Measurements from ENCODE around the gene PNKD. TPM values are rescaled to one million over a fixed set of nuclear protein-coding genes. Genes with fewer than 3 reads are reported as not detected.

PNKD gene
- total RNA-seq, 4 donors from 2014 or later = 20.1 to 35.8 (median 31.9) TPM

DNA sequence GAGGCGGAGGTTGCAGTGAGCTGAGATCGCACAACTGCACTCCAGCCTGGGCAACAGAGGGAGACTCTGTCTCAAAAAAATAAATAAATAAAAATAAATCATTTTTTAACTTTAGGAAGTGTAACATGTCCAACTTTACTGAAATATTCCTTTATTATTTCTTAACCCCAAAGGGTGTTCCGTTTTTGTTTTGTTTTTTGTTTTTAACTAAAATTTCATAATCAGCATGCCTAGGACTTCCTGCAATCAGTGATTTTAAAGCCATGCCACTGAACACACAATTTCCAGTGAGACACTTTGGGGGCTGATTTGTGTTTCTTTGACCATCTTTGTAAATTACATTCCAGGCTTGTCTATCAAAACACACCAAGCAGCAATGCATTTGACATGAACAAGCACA lies 93.4 kb downstream of the PNKD start:
- no peak for ATAC-seq
- no peaks in the 10 kb centered on the region for H3K27me3 ChIP-seq
- intact Hi-C loops (cut with DNase I; ENCODE audit: low total_unique reads) (no loop called here), in situ Hi-C loops (cut with MboI; ENCODE audit: low sequenced_read_pairs in 4 of 4) (loop anchor here in 1 of 4 donors (25.0 kb wide), 1 partner anchor 176 kb away; no protein-coding TSS in a partner anchor)
- H3K4me3 ChIP-seq = no peak overlapping the region
- no peaks in the 10 kb centered on the region for H3K36me3 ChIP-seq
- H3K27ac ChIP-seq = no peak overlapping the region
- TF ChIP-seq, protein P1, sequence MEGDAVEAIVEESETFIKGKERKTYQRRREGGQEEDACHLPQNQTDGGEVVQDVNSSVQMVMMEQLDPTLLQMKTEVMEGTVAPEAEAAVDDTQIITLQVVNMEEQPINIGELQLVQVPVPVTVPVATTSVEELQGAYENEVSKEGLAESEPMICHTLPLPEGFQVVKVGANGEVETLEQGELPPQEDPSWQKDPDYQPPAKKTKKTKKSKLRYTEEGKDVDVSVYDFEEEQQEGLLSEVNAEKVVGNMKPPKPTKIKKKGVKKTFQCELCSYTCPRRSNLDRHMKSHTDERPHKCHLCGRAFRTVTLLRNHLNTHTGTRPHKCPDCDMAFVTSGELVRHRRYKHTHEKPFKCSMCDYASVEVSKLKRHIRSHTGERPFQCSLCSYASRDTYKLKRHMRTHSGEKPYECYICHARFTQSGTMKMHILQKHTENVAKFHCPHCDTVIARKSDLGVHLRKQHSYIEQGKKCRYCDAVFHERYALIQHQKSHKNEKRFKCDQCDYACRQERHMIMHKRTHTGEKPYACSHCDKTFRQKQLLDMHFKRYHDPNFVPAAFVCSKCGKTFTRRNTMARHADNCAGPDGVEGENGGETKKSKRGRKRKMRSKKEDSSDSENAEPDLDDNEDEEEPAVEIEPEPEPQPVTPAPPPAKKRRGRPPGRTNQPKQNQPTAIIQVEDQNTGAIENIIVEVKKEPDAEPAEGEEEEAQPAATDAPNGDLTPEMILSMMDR (IDR thresholded peaks at IDR 0.05 in 4 of 5, conservative IDR thresholded peaks at IDR 0.05 in 1 of 5) = no peak
- TF ChIP-seq POLR2A (IDR thresholded peaks at IDR 0.05) = no peak
- DNase-seq = no peak
- peaks cover 0 to 5% of the 10 kb centered on the region in 2 donors for H3K4me1 ChIP-seq
- no peaks in the 10 kb centered on the region for H3K9me3 ChIP-seq

- H3K9me3 ChIP-seq = no peaks in the 10 kb centered on the region
- DNase-seq (no peak), ATAC-seq (no peak)
- no peak for TF ChIP-seq POLR2A (IDR thresholded peaks at IDR 0.05)
- TF ChIP-seq, protein P1 (IDR thresholded peaks at IDR 0.05 in 4 of 5, conservative IDR thresholded peaks at IDR 0.05 in 1 of 5) = no peak
- peaks cover 0 to 5% of the 10 kb centered on the region in 2 donors for H3K4me1 ChIP-seq
- intact Hi-C loops (cut with DNase I; ENCODE audit: low total_unique reads) (no loop called here), in situ Hi-C loops (cut with MboI; ENCODE audit: low sequenced_read_pairs in 4 of 4) (loop anchor here in 1 of 4 donors (25.0 kb wide), 1 partner anchor 177 kb away; no protein-coding TSS in a partner anchor)
- H3K27me3 ChIP-seq = no peaks in the 10 kb centered on the region
- no peaks in the 10 kb centered on the region for H3K36me3 ChIP-seq
- no peak overlapping the region for H3K27ac ChIP-seq
- H3K4me3 ChIP-seq = no peak overlapping the region
Measured at GRCh38 chr2:218364196-218364595, 93.9 kb downstream of the PNKD start.

- peak overlapping the region in 3 of 4 donors; percentile 59 to 69 (median 66) for H3K4me3 ChIP-seq
- intact Hi-C loops (cut with DNase I; ENCODE audit: low total_unique reads) = no loop called here
Measured at GRCh38 chr2:218366621-218367414, 96.5 kb downstream of the PNKD start.

DNA sequence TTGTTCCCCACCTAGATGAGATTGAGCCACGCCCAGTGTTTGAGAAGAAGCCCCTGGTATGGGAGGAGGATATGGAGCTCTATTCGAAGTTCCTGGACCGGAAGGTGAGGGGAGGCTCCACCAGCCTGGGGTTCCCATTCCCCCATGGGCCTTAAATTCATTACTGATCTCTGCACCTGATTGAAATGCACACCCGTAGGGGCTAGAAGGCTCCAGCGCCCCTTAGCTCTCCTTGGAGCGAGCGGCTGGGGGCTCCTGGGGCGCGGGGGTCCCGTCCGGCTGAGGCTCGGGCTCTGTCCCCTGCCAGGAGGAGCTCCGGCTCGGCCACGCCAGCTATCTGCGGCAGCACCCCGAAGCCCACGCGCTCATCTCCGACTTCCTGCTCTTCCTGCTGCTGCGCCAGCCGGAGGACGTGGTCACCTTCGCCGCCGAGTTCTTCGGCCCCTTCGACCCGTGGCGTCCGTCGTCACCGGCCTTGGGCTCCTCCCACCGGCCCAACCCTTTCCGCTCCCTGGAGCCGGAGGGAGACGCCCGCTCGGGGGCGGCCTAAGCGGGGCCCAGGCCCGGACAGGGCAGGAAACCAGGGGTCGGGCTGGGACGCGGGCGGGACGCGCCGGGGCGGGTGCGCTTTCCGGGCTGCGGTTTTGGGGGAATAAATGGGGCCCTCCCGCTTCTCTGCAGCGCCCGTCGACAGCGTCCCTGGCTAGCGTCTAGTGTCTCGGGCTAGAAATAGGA lies 97.3 kb downstream of the PNKD start:
- in situ Hi-C loops (cut with MboI; ENCODE audit: low sequenced_read_pairs in 4 of 4) (loop anchor here in 1 of 4 donors (25.0 kb wide), 1 partner anchor 180 kb away; no protein-coding TSS in a partner anchor), intact Hi-C loops (cut with DNase I; ENCODE audit: low total_unique reads) (no loop called here)
- Histone ChIP-seq H3K27ac (peak overlapping the region; percentile 76 to 87 (median 80)), H3K9me3 (no peaks in the 10 kb centered on the region), H3K4me3 (peak overlapping the region; percentile 45 to 69 (median 62)), H3K36me3 (no peaks in the 10 kb centered on the region), H3K4me1 (peaks cover 0 to 5% of the 10 kb centered on the region in 2 donors), H3K27me3 (no peaks in the 10 kb centered on the region)
- ATAC-seq (peak; percentile 74 to 77), DNase-seq (peak; percentile 67 to 73)
- TF ChIP-seq, protein P1 (IDR thresholded peaks at IDR 0.05 in 4 of 5, conservative IDR thresholded peaks at IDR 0.05 in 1 of 5) = no peak
- TF ChIP-seq POLR2A (IDR thresholded peaks at IDR 0.05) = peak; percentile 70 to 77

More at GRCh38 chr2:218366621-218367414, 96.5 kb downstream of the PNKD start:
- ATAC-seq (peak in 1 of 2 donors; percentile 2), DNase-seq (no peak)
- H3K27me3 ChIP-seq = no peaks in the 10 kb centered on the region
- no peak for TF ChIP-seq POLR2A (IDR thresholded peaks at IDR 0.05)
- TF ChIP-seq, protein P1 (IDR thresholded peaks at IDR 0.05 in 4 of 5, conservative IDR thresholded peaks at IDR 0.05 in 1 of 5) = no peak
- H3K36me3 ChIP-seq = no peaks in the 10 kb centered on the region
- H3K4me1 ChIP-seq = peaks cover 0 to 5% of the 10 kb centered on the region in 2 donors
- peak overlapping the region; percentile 76 to 87 (median 80) for H3K27ac ChIP-seq
- in situ Hi-C loops (cut with MboI; ENCODE audit: low sequenced_read_pairs in 4 of 4) = loop anchor here in 1 of 4 donors (25.0 kb wide), 1 partner anchor 180 kb away; no protein-coding TSS in a partner anchor
- no peaks in the 10 kb centered on the region for H3K9me3 ChIP-seq
